SK-N-MC (cell line): ENCODE measurements around the gene PERCC1.

ENCODE experiments used
- EZH2 ChIP-seq: fragments of 200-600 bp; sonication (generic); IDR thresholded peaks from one replicate; pipeline ENCODE4 v1.6.1; 2017; ENCODE audit warnings: antibody characterized with exemption
- FOXP2 ChIP-seq: optimal IDR thresholded peaks from 2 replicates; pipeline ENCODE3; 2011; ENCODE audit warnings: mild to moderate bottlenecking, moderate library complexity; ENCODE audit not compliant: insufficient read depth; ENCODE audit errors: extremely low read length, control extremely low read depth
- POLR2AphosphoS5 ChIP-seq: IDR thresholded peaks from 2 replicates; pipeline ENCODE4 v1.6.1; 2012; ENCODE audit warnings: mild to moderate bottlenecking, low read depth, low read length, borderline replicate concordance

DNA sequence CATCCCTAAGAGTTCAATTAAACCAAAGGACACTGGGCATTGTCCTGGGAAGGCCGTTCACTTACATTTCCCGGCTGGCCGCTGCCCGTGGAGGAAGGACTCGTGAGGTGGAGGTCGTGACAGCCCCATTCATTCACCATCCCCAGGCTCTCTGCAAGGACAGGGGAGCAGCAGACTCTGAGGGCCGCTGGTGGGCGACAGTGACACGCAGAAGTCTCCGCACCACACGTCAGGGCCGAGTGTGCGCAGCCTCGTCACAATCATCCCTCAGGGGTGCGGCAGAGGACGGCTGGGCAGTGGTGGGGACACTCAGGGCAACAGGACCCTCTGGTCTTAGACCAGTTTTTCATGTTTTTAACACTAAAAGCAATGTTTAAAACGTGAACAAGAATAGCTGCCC lies 38.1 kb upstream of the PERCC1 start:
- no peak for TF ChIP-seq POLR2AphosphoS5
- no peak for TF ChIP-seq FOXP2
- no peak for TF ChIP-seq EZH2
